HCT116 (cell line): ENCODE data around the gene TMEM201. TPM values are rescaled to one million over a fixed set of nuclear protein-coding genes. Genes with fewer than 3 reads are reported as not detected.

Experiments used
- ATAC-seq: fragments of 200-7000 bp; cut with Tn5 transposase; 2 replicates; pipeline ENCODE4 v1.9.1; 2020; ENCODE audit warnings: mild to moderate bottlenecking, moderate library complexity
- BruUV-seq: library from RNA; stranded (reverse); fragments of 400-500 nt; replicated peaks from 2 replicates; lab custom pipeline; 2021; lab: Mats Ljungman, UMichigan
- CTCF ChIA-PET: fragments of 300-600 bp; sonication (Branson Sonifier 250); formaldehyde crosslinking; loops from one replicate; lab custom pipeline; 2021; ENCODE audit warnings: antibody characterized with exemption; lab: Charles Lee
- POLR2A ChIA-PET: fragments of 300-600, 350-600 bp; sonication (Branson Sonifier 250); formaldehyde crosslinking; loops from one replicate; lab custom pipeline; 2021; ENCODE audit warnings: antibody characterized with exemption; lab: Charles Lee
- RAD21 ChIA-PET, 2 experiments: fragments of 300-600 bp; sonication (Branson Sonifier 250); formaldehyde crosslinking; loops; one replicate each; lab custom pipeline; 2023; ENCODE audit warnings: low total read pairs in 2 of 2; ENCODE audit not compliant: uncharacterized antibody in 2 of 2, unreplicated experiment in 2 of 2, low non-redundant PET in 1 of 2; lab: Charles Lee
- DNase-seq: peaks from one replicate; pipeline ENCODE4 v3.0.0-alpha.2; 2010; ENCODE audit warnings: low read depth, low spot score
- H2AFZ ChIP-seq: fragments of 200-600 bp; shearing (Covaris generic), sonication (generic); 2 replicates; pipeline ENCODE4 v1.6.1; 2017; ENCODE audit warnings: low read depth, mixed run types, mixed read lengths, antibody characterized with exemption, low read length; ENCODE audit not compliant: poor library complexity, severe bottlenecking
- H3K27ac ChIP-seq: 2 replicates; pipeline ENCODE4 v1.5.1; 2012; ENCODE audit warnings: low read depth, low read length
- H3K27me3 ChIP-seq: fragments of 200-600 bp; sonication (generic); 2 replicates; pipeline ENCODE4 v1.6.1; 2016; ENCODE audit warnings: mixed run types, low read length, mixed read lengths; ENCODE audit not compliant: insufficient read depth
- H3K36me3 ChIP-seq, 2 experiments: fragments of 200-500 bp in 1 of 2; fragments of 200-600 bp in 1 of 2; sonication (Bioruptor generic) in 1 of 2; sonication (generic) in 1 of 2; 2 replicates each; pipeline versions ENCODE4 v1.5.1 to v1.6.1; 2014 to 2016; ENCODE audit warnings: low read length in 2 of 2, inconsistent platforms in 1 of 2, mixed read lengths in 1 of 2, mixed run types in 1 of 2; ENCODE audit not compliant: insufficient read depth in 2 of 2, control insufficient read depth in 1 of 2
- H3K4me1 ChIP-seq, 2 experiments: fragments of 200-600 bp in 1 of 2; sonication (generic) in 1 of 2; 2 replicates each; pipeline versions ENCODE4 v1.5.1 to v1.6.1; 2012 to 2017; ENCODE audit warnings: low read length in 2 of 2, inconsistent platforms in 1 of 2, mild to moderate bottlenecking in 1 of 2, mixed read lengths in 1 of 2, mixed run types in 1 of 2, moderate library complexity in 1 of 2; ENCODE audit not compliant: insufficient read depth in 2 of 2, control insufficient read depth in 1 of 2
- H3K4me2 ChIP-seq: fragments of 200-600 bp; sonication (generic); 2 replicates; pipeline ENCODE4 v1.6.1; 2017; ENCODE audit warnings: mixed run types, low read length, mixed read lengths
- H3K4me3 ChIP-seq, 2 experiments: fragments of 200-600 bp in 1 of 2; sonication (generic) in 1 of 2; replicated peaks in 1 of 2; 2 replicates each; pipeline ENCODE4 v1.5.1; 2011 to 2016; ENCODE audit warnings: low read length in 2 of 2, control low read depth in 1 of 2, low read depth in 1 of 2, mild to moderate bottlenecking in 1 of 2, mixed read lengths in 1 of 2, mixed run types in 1 of 2
- H3K79me2 ChIP-seq: fragments of 200-600 bp; sonication (generic); 2 replicates; pipeline ENCODE4 v1.6.1; 2017; ENCODE audit warnings: mild to moderate bottlenecking, mixed run types, low read length, moderate library complexity, mixed read lengths; ENCODE audit not compliant: insufficient read depth
- H3K9ac ChIP-seq: fragments of 200-600 bp; sonication (generic); 2 replicates; pipeline ENCODE4 v1.6.1; 2016; ENCODE audit warnings: low read length, mixed read lengths
- H3K9me2 ChIP-seq: fragments of 200-600 bp; sonication (generic), shearing (Covaris generic); 2 replicates; pipeline ENCODE4 v1.6.1; 2017; ENCODE audit warnings: mixed run types, mild to moderate bottlenecking, moderate library complexity; ENCODE audit not compliant: insufficient read depth
- H3K9me3 ChIP-seq, 2 experiments: fragments of 200-500 bp in 1 of 2; fragments of 200-600 bp in 1 of 2; sonication (Bioruptor generic) in 1 of 2; sonication (generic) in 1 of 2; 2 replicates each; pipeline ENCODE4 v1.6.1; 2014 to 2017; ENCODE audit warnings: low read length in 2 of 2, mixed read lengths in 2 of 2, inconsistent platforms in 1 of 2, low read depth in 1 of 2, mild to moderate bottlenecking in 1 of 2, mixed run types in 1 of 2, moderate library complexity in 1 of 2; ENCODE audit not compliant: control insufficient read depth in 1 of 2, insufficient read depth in 1 of 2
- H4K20me1 ChIP-seq: fragments of 200-600 bp; sonication (generic), shearing (Covaris generic); 2 replicates; pipeline ENCODE4 v1.6.1; 2017; ENCODE audit warnings: mixed run types, mild to moderate bottlenecking, moderate library complexity; ENCODE audit not compliant: insufficient read depth
- CEBPB ChIP-seq: IDR thresholded peaks from 2 replicates; pipeline ENCODE4 v1.6.1; 2012; ENCODE audit warnings: low read depth
- EGR1 ChIP-seq: IDR thresholded peaks from 2 replicates; pipeline ENCODE4 v1.6.1; 2012; ENCODE audit warnings: low read depth
- ELF1 ChIP-seq: IDR thresholded peaks from 2 replicates; pipeline ENCODE4 v1.6.1; 2012; ENCODE audit warnings: low read depth, borderline replicate concordance
- EZH2phosphoT487 ChIP-seq: fragments of 200-600 bp; IDR thresholded peaks from 2 replicates; pipeline ENCODE4 v1.6.1; 2018; ENCODE audit warnings: antibody characterized with exemption, borderline replicate concordance
- JUND ChIP-seq: IDR thresholded peaks from 2 replicates; pipeline ENCODE4 v1.6.1; 2012
- POLR2A ChIP-seq: IDR thresholded peaks from 2 replicates; pipeline ENCODE4 v1.7.0; 2011; ENCODE audit warnings: borderline replicate concordance; ENCODE audit not compliant: insufficient read depth, insufficient read length; ENCODE audit errors: extremely low read depth
- RAD21 ChIP-seq: IDR thresholded peaks from 2 replicates; pipeline ENCODE4 v1.6.1; 2012; ENCODE audit warnings: low read depth, mild to moderate bottlenecking
- SIN3A ChIP-seq: IDR thresholded peaks from 2 replicates; pipeline ENCODE4 v1.6.1; 2012; ENCODE audit warnings: low read depth
- SP1 ChIP-seq: IDR thresholded peaks from 2 replicates; pipeline ENCODE4 v1.6.1; 2012; ENCODE audit warnings: low read depth
- SRF ChIP-seq: IDR thresholded peaks from 2 replicates; pipeline ENCODE4 v1.6.1; 2012; ENCODE audit warnings: low read depth
- TCF7L2 ChIP-seq: IDR thresholded peaks from 2 replicates; pipeline ENCODE4 v1.7.0; 2011; ENCODE audit warnings: borderline replicate concordance, inconsistent platforms; ENCODE audit not compliant: insufficient read depth, insufficient read length; ENCODE audit errors: extremely low read depth
- ZBTB33 ChIP-seq: IDR thresholded peaks from 2 replicates; pipeline ENCODE4 v1.6.1; 2011; ENCODE audit warnings: mild to moderate bottlenecking, low read length, moderate library complexity; ENCODE audit not compliant: insufficient replicate concordance; ENCODE audit errors: extremely low read depth
- ZFX ChIP-seq: fragments of 450-650 bp; IDR thresholded peaks from 2 replicates; pipeline ENCODE4 v1.6.1; 2017
- ZNF274 ChIP-seq: fragments of 200-500 bp; sonication (Bioruptor generic); IDR thresholded peaks from 2 replicates; pipeline ENCODE4 v1.6.1; 2014; ENCODE audit warnings: mild to moderate bottlenecking, low read depth, low read length, inconsistent platforms
- intact Hi-C: fragments of 100-400 bp; cut with micrococcal nuclease; formaldehyde crosslinking; loops from 2 replicates; pipeline ENCODE4 v1.10.0; 2022
- total RNA-seq: library from RNA; stranded (reverse); gene quantifications from one replicate; pipeline ENCODE4 v1.2.1, GENCODE V29; 2021; ENCODE audit not compliant: unreplicated experiment
- TF ChIP-seq, protein P1 (sequence below), 3 experiments: fragments of 200-600 bp in 1 of 3; sonication (generic) in 1 of 3; IDR thresholded peaks in 2 of 3; conservative IDR thresholded peaks in 1 of 3; 2 replicates each; pipeline ENCODE4 v1.5.1; 2012 to 2017; ENCODE audit warnings: low read depth in 2 of 3, low read length in 2 of 3, antibody characterized with exemption in 1 of 3, borderline replicate concordance in 1 of 3, control low read depth in 1 of 3, mild to moderate bottlenecking in 1 of 3, mixed read lengths in 1 of 3, mixed run types in 1 of 3, moderate library complexity in 1 of 3; ENCODE audit not compliant: insufficient read depth in 1 of 3
- TF ChIP-seq, protein P2 (sequence below): IDR thresholded peaks from 2 replicates; pipeline ENCODE4 v1.6.1; 2012
- TF ChIP-seq, protein P3 (sequence below): IDR thresholded peaks from 2 replicates; pipeline ENCODE4 v1.6.1; 2012

The TMEM201 gene
- total RNA-seq, 1 experiment from 2014 or later = 27.6 TPM

DNA sequence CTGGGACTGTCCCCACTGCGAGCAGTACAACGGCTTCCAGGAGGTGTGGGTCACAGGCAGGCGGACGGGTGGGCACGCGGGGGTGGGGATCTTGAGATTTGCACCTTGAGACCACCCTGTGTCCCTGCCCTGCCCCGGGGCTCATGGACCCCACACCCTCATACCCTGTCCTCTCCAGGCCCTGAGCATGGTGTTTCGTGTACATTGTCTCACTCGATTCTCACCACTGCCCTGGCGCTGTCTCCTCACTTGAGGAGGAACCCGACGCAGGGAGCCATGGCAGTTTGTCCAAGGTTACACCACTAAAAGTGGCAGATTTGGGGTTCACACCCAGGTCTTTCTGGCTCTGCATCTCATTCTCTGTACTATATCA, 7.2 kb downstream of the TMEM201 start:
- H3K9ac ChIP-seq = no peak overlapping the region
- TF ChIP-seq ZFX = no peak
- no peak for TF ChIP-seq CEBPB
- TF ChIP-seq SIN3A = no peak
- TF ChIP-seq ELF1 = no peak
- no peak for TF ChIP-seq EGR1
- TF ChIP-seq, all 23 proteins: peak for 0
- Histone ChIP-seq H3K36me3 (peaks cover 4 to 22% of the 10 kb centered on the region in 2 experiments; a peak in 2 of 4 replicates), H3K27me3 (no peaks in the 10 kb centered on the region), H3K4me2 (no peak overlapping the region), H3K4me3 (no peak overlapping the region), H2AFZ (no peak overlapping the region), H3K27ac (no peak overlapping the region), H3K79me2 (peaks cover 60% of the 10 kb centered on the region), H3K9me3 (no peaks in the 10 kb centered on the region), H4K20me1 (peaks cover 17% of the 10 kb centered on the region; the same call in 1 of the 2 replicates), H3K9me2 (no peaks in the 10 kb centered on the region), H3K4me1 (peaks cover 5 to 12% of the 10 kb centered on the region in 2 experiments; a peak in 3 of 4 replicates)
- intact Hi-C loops = no loop called here
- CTCF ChIA-PET = no interaction called here
- DNase-seq = no peak
- POLR2A ChIA-PET = no interaction called here
- no TSS peak for BruUV-seq
- ATAC-seq = no peak
- RAD21 ChIA-PET = no interaction called here

DNA sequence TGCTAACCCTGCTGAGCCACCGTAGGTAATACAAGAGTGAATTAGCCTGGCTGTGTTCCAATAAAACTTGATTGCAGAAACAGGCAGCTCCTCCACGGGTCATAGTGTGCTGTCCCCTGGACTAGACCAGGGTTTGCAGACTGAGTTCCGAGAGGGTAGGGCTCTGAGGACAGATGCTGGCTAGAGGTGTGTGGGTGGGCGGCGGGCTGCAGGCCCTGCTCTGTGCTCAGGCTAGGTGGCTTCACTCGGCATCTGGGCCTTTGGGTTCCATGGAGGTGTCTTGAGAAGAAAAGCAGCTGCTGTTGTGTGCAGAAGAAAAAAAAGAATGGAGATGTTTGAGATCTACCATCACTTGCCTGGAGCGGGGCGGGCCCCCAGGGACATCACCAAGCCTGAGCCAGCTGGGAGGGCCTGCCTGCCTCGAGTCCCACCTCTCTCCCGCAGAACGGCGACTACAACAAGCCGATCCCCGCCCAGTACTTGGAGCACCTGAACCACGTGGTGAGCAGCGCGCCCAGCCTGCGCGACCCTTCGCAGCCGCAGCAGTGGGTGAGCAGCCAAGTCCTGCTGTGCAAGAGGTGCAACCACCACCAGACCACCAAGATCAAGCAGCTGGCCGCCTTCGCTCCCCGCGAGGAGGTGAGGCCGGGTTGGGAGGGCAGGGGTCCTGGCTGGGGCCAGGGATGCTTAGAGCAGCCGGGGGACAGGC, 7.9 kb downstream of the TMEM201 start:
- Histone ChIP-seq H3K36me3 (peaks cover 4 to 28% of the 10 kb centered on the region in 2 experiments; a peak in 3 of 4 replicates), H3K4me1 (peaks cover 5 to 12% of the 10 kb centered on the region in 2 experiments; a peak in 3 of 4 replicates), H3K4me2 (no peak overlapping the region), H3K27ac (no peak overlapping the region), H2AFZ (no peak overlapping the region), H3K27me3 (no peaks in the 10 kb centered on the region), H3K79me2 (peaks cover 54% of the 10 kb centered on the region), H3K9ac (no peak overlapping the region), H3K9me3 (no peaks in the 10 kb centered on the region), H4K20me1 (peaks cover 12% of the 10 kb centered on the region; the same call in 1 of the 2 replicates), H3K9me2 (no peaks in the 10 kb centered on the region), H3K4me3 (no peak overlapping the region)
- TSS peak; percentile 4 for BruUV-seq
- ATAC-seq (no peak), DNase-seq (no peak)
- intact Hi-C loops = no loop called here
- RAD21 ChIA-PET = no interaction called here
- CTCF ChIA-PET = no interaction called here
- POLR2A ChIA-PET = no interaction called here
- TF ChIP-seq SP1 = no peak
- no peak for TF ChIP-seq POLR2A
- TF ChIP-seq, protein P1, sequence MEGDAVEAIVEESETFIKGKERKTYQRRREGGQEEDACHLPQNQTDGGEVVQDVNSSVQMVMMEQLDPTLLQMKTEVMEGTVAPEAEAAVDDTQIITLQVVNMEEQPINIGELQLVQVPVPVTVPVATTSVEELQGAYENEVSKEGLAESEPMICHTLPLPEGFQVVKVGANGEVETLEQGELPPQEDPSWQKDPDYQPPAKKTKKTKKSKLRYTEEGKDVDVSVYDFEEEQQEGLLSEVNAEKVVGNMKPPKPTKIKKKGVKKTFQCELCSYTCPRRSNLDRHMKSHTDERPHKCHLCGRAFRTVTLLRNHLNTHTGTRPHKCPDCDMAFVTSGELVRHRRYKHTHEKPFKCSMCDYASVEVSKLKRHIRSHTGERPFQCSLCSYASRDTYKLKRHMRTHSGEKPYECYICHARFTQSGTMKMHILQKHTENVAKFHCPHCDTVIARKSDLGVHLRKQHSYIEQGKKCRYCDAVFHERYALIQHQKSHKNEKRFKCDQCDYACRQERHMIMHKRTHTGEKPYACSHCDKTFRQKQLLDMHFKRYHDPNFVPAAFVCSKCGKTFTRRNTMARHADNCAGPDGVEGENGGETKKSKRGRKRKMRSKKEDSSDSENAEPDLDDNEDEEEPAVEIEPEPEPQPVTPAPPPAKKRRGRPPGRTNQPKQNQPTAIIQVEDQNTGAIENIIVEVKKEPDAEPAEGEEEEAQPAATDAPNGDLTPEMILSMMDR (IDR thresholded peaks at IDR 0.05 in 2 of 3, conservative IDR thresholded peaks at IDR 0.05 in 1 of 3; ENCODE audit: borderline replicate concordance in 1 of 3, insufficient read depth in 1 of 3, low read depth in 2 of 3, low read length in 2 of 3) = no peak
- no peak for TF ChIP-seq TCF7L2
- TF ChIP-seq, protein P2, sequence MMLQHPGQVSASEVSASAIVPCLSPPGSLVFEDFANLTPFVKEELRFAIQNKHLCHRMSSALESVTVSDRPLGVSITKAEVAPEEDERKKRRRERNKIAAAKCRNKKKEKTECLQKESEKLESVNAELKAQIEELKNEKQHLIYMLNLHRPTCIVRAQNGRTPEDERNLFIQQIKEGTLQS = no peak
- no peak for TF ChIP-seq CEBPB
- TF ChIP-seq ZBTB33 = no peak
- TF ChIP-seq, protein P3, sequence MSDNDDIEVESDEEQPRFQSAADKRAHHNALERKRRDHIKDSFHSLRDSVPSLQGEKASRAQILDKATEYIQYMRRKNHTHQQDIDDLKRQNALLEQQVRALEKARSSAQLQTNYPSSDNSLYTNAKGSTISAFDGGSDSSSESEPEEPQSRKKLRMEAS = no peak
- no peak for TF ChIP-seq SRF
- TF ChIP-seq EGR1 = no peak
- TF ChIP-seq JUND = no peak
- TF ChIP-seq RAD21 = no peak
- no peak for TF ChIP-seq EZH2phosphoT487
- no peak for TF ChIP-seq ZNF274
